SU-DHL-6 (cell line): Measurements from ENCODE around the gene IAPP.

Experiments used
- H2AFZ ChIP-seq: fragments of 200-600 bp; sonication (generic); 2 replicates; pipeline ENCODE4 v1.6.1; 2014; ENCODE audit warnings: low read depth, mild to moderate bottlenecking, moderate library complexity, mixed read lengths, antibody characterized with exemption, low read length; ENCODE audit not compliant: severe bottlenecking
- H3F3A ChIP-seq: fragments of 200-600 bp; shearing (Covaris generic); 2 replicates; pipeline ENCODE4 v1.6.0; 2016; ENCODE audit warnings: antibody characterized with exemption, mild to moderate bottlenecking; ENCODE audit not compliant: insufficient read depth
- H3K27ac ChIP-seq: fragments of 200-600 bp; sonication (generic); 2 replicates; pipeline ENCODE4 v1.5.1; 2016; ENCODE audit warnings: low read depth, mild to moderate bottlenecking, low read length, moderate library complexity, mixed read lengths
- H3K27me3 ChIP-seq: fragments of 200-600 bp; sonication (generic), shearing (Covaris generic); 2 replicates; pipeline ENCODE4 v1.6.0; 2014; ENCODE audit warnings: mild to moderate bottlenecking, low read length
- H3K36me3 ChIP-seq: fragments of 200-600 bp; sonication (generic); 2 replicates; pipeline ENCODE4 v1.6.1; 2014; ENCODE audit warnings: mild to moderate bottlenecking, low read length, mixed read lengths
- H3K4me2 ChIP-seq: fragments of 300-600, 200-600 bp; shearing (Covaris generic), sonication (generic); 2 replicates; pipeline ENCODE4 v1.6.0; 2014; ENCODE audit warnings: low read length, low read depth, mild to moderate bottlenecking; ENCODE audit not compliant: poor library complexity, severe bottlenecking
- H3K4me3 ChIP-seq: fragments of 200-600 bp; sonication (generic); 2 replicates; pipeline ENCODE4 v1.5.1; 2014; ENCODE audit warnings: antibody characterized with exemption, low read length, mild to moderate bottlenecking, mixed read lengths; ENCODE audit not compliant: insufficient read depth, poor library complexity, severe bottlenecking
- H3K79me2 ChIP-seq: fragments of 200-600 bp; sonication (generic); 2 replicates; pipeline ENCODE4 v1.6.1; 2014; ENCODE audit warnings: mild to moderate bottlenecking, low read length, moderate library complexity; ENCODE audit not compliant: insufficient read depth
- H3K9ac ChIP-seq: fragments of 200-600 bp; sonication (generic); 2 replicates; pipeline ENCODE4 v1.7.0; 2014; ENCODE audit warnings: mild to moderate bottlenecking, low read length
- H3K9me2 ChIP-seq: fragments of 200-600 bp; sonication (generic); replicated peaks from 2 replicates; pipeline ENCODE4 v1.6.1; 2014; ENCODE audit warnings: low read length; ENCODE audit not compliant: insufficient read depth
- H3K9me3 ChIP-seq: fragments of 200-600 bp; sonication (generic); 2 replicates; pipeline ENCODE4 v1.6.1; 2014; ENCODE audit warnings: low read length, mixed read lengths; ENCODE audit not compliant: insufficient read depth
- H4K20me1 ChIP-seq: fragments of 200-600 bp; sonication (generic); 2 replicates; pipeline ENCODE4 v1.6.1; 2014; ENCODE audit warnings: low read depth, mild to moderate bottlenecking, antibody characterized with exemption, low read length, moderate library complexity, mixed read lengths
- EZH2phosphoT487 ChIP-seq: fragments of 200-600 bp; sonication (generic), shearing (Covaris generic); conservative IDR thresholded peaks from 2 replicates; pipeline ENCODE4 v1.6.1; 2018; ENCODE audit warnings: mild to moderate bottlenecking, antibody characterized with exemption, low read length, moderate library complexity, mixed read lengths
- TF ChIP-seq, protein P1 (sequence below): fragments of 200-600 bp; sonication (generic); IDR thresholded peaks from one replicate; pipeline ENCODE4 v1.5.1; 2017; ENCODE audit warnings: antibody characterized with exemption, mild to moderate bottlenecking, low read length, moderate library complexity; ENCODE audit not compliant: insufficient read depth, poor library complexity, severe bottlenecking

The IAPP gene

DNA sequence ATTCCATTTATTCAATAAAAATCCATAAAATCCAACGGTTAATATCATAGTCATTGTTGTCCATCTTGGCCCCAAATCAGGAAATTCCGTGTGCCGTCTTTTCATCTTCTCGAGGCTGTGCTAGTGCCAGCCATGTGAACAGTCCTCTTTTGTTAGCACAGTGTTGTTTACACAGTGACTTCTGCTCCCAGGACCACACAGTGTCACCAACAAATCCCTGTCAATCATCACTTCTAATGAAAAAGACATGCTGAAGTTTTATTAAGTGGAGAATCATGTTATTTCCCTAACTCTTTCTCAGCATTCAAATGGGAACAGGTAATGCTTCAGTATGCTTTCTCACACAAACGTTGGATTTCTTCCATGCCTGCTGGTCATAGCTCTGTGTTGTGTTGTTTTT is 36.0 kb upstream of the IAPP start:
- no peak overlapping the region for H3K4me3 ChIP-seq
- TF ChIP-seq, protein P1, sequence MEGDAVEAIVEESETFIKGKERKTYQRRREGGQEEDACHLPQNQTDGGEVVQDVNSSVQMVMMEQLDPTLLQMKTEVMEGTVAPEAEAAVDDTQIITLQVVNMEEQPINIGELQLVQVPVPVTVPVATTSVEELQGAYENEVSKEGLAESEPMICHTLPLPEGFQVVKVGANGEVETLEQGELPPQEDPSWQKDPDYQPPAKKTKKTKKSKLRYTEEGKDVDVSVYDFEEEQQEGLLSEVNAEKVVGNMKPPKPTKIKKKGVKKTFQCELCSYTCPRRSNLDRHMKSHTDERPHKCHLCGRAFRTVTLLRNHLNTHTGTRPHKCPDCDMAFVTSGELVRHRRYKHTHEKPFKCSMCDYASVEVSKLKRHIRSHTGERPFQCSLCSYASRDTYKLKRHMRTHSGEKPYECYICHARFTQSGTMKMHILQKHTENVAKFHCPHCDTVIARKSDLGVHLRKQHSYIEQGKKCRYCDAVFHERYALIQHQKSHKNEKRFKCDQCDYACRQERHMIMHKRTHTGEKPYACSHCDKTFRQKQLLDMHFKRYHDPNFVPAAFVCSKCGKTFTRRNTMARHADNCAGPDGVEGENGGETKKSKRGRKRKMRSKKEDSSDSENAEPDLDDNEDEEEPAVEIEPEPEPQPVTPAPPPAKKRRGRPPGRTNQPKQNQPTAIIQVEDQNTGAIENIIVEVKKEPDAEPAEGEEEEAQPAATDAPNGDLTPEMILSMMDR: no peak
- TF ChIP-seq EZH2phosphoT487: no peak
- H3K4me2 ChIP-seq: no peak overlapping the region
- H3K79me2 ChIP-seq: no peaks in the 10 kb centered on the region
- no peaks in the 10 kb centered on the region for H3K27me3 ChIP-seq
- peaks cover 1% of the 10 kb centered on the region; the same call in 1 of the 2 replicates for H3K9me3 ChIP-seq
- H3K9ac ChIP-seq: no peak overlapping the region
- H3F3A ChIP-seq: no peaks in the 10 kb centered on the region
- no peaks in the 10 kb centered on the region for H3K36me3 ChIP-seq
- no peaks in the 10 kb centered on the region for H4K20me1 ChIP-seq
- H2AFZ ChIP-seq: no peak overlapping the region
- H3K27ac ChIP-seq: no peak overlapping the region
- H3K9me2 ChIP-seq: no peaks in the 10 kb centered on the region; the same call in 1 of the 2 replicates

DNA sequence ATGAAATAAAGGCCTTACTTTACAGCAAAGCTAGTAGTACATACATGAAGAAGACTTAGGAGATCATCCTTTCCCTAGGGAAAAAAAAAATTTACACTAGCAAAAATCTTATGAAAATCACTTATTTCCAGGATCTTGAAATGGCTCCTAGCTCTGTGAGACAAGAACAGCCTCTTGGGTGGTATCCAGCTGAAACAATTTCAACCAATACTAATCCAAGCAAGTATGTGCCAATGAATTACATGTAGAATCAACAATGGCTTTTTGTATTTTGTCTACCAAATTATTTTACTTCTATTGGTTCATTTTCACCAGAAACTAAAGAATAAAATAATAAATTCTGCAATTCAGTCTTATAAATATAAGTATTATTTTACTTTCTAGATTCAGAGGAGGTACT is 35.2 kb upstream of the IAPP start:
- no peak overlapping the region for H3K27ac ChIP-seq
- H3K9ac ChIP-seq: no peak overlapping the region
- H4K20me1 ChIP-seq: no peaks in the 10 kb centered on the region
- H3K9me2 ChIP-seq: no peaks in the 10 kb centered on the region; the same call in 1 of the 2 replicates
- no peaks in the 10 kb centered on the region for H3K36me3 ChIP-seq
- H3K4me3 ChIP-seq: no peak overlapping the region
- no peaks in the 10 kb centered on the region for H3K27me3 ChIP-seq
- no peak overlapping the region for H3K4me2 ChIP-seq
- TF ChIP-seq, protein P1: no peak
- TF ChIP-seq EZH2phosphoT487: no peak
- no peaks in the 10 kb centered on the region for H3F3A ChIP-seq
- no peak overlapping the region for H2AFZ ChIP-seq
- no peaks in the 10 kb centered on the region for H3K79me2 ChIP-seq
- H3K9me3 ChIP-seq: no peaks in the 10 kb centered on the region

DNA sequence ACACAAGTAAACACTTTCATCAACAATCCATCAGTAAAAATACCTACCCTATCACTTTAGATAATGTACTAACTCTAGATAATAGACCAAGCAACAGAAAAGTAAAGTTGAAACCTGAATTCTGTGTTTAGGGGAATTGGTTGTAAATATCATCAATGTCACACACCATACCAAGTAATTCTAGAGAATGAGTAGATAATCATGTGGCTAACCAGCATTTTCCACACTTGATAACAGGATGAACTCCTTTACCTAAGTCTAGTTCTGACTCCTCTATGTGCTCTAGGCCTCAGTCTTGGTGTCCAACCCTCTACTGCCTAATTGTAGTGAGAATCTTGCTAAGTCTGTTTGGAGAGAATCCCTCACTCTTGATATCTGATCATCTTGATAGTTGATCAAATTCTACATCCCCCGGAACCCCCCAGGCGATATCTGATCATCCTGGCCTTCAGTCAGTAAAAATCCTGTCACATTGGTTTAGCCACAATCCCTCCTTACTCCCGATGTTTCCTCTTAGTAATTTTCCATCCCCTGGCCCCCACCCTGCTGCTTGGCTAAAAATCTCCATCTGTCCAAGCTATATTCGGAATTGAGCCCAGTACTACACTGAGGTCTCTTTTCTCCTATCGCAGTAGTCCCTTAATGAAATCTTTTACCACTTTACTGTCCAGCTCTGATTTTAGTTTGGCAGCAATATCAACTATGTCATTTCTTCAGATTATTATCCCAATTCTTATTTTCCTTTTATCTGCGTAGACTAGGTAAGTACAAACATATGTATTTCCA is 34.5 kb upstream of the IAPP start:
- Histone ChIP-seq H3K27me3 (no peaks in the 10 kb centered on the region), H3K36me3 (no peaks in the 10 kb centered on the region), H3K4me2 (no peak overlapping the region), H3K79me2 (no peaks in the 10 kb centered on the region), H3K9me3 (no peaks in the 10 kb centered on the region), H3K4me3 (no peak overlapping the region), H3K9me2 (no peaks in the 10 kb centered on the region; the same call in 1 of the 2 replicates), H3K9ac (no peak overlapping the region), H2AFZ (no peak overlapping the region), H3F3A (no peaks in the 10 kb centered on the region), H3K27ac (no peak overlapping the region), H4K20me1 (no peaks in the 10 kb centered on the region)
- TF ChIP-seq, protein P1: no peak
- TF ChIP-seq EZH2phosphoT487: no peak
